AG04450 (cell line): Measurements from ENCODE around the gene FIGNL1. TPM values are rescaled to one million over a fixed set of nuclear protein-coding genes. Genes with fewer than 3 reads are reported as not detected.

Experiments
- CTCF ChIA-PET: fragments of 300-600, 350-600 bp; formaldehyde crosslinking; extraction: SDS; loops from one replicate; lab custom pipeline; 2022; ENCODE audit warnings: antibody characterized with exemption, inconsistent platforms; lab: Charles Lee
- POLR2A ChIA-PET: fragments of 350-600 bp; formaldehyde crosslinking; extraction: SDS; loops from one replicate; lab custom pipeline; 2021; ENCODE audit warnings: antibody characterized with exemption, inconsistent platforms; lab: Yijun Ruan, JAX
- DNase-seq: peaks from one replicate; pipeline ENCODE4 v3.0.0-alpha.2; 2011; ENCODE audit warnings: low read depth, low spot score
- H3K27ac ChIP-seq: one replicate; pipeline ENCODE4 v1.5.1; 2012; ENCODE audit warnings: low read depth, low read length, control low read depth
- H3K27me3 ChIP-seq: one replicate; pipeline ENCODE4 v1.6.0; 2012; ENCODE audit warnings: low read length; ENCODE audit not compliant: control insufficient read depth, insufficient read depth
- H3K4me3 ChIP-seq: 2 replicates; pipeline ENCODE4 v1.5.1; 2011; ENCODE audit warnings: mild to moderate bottlenecking, low read depth, low read length, control low read depth
- H3K9me3 ChIP-seq: 2 replicates; pipeline ENCODE4 v1.5.1; 2012; ENCODE audit warnings: low read length; ENCODE audit not compliant: control insufficient read depth, insufficient read depth
- polyA plus RNA-seq: library from polyadenylated mRNA; depleted of rRNA; stranded (reverse); fragments of >200 nt; gene quantifications from 2 replicates; pipeline ENCODE4 v1.2.3, GENCODE V29; 2011
- TF ChIP-seq, protein P1 (sequence below): IDR thresholded peaks from 2 replicates; pipeline ENCODE4 v1.5.1; 2011; ENCODE audit warnings: low read depth, low read length, control low read depth, inconsistent platforms

FIGNL1 gene
- polyA plus RNA-seq, 1 experiment: 9.5 TPM

DNA sequence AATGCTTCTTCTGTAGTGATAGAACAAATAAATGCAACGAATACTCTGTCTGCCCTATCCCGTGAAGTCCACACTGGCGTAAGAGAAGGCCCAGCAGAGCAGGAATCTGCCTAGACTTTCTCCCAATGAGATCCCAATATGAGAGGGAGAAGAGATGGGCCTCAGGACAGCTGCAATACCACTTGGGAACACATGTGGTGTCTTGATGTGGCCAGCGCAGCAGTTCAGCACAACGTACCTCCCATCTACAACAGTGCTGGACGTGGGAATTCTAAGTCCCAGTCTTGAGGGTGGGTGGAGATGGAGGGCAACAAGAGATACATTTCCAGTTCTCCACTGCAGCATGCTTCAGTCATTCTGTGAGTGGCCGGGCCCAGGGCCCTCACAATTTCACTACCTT is 45.8 kb downstream of the FIGNL1 start:
- ChIA-PET POLR2A (no interaction called here), CTCF (no interaction called here)
- peaks cover 11% of the 10 kb centered on the region for H3K27me3 ChIP-seq
- H3K27ac ChIP-seq: no peak overlapping the region
- TF ChIP-seq, protein P1, sequence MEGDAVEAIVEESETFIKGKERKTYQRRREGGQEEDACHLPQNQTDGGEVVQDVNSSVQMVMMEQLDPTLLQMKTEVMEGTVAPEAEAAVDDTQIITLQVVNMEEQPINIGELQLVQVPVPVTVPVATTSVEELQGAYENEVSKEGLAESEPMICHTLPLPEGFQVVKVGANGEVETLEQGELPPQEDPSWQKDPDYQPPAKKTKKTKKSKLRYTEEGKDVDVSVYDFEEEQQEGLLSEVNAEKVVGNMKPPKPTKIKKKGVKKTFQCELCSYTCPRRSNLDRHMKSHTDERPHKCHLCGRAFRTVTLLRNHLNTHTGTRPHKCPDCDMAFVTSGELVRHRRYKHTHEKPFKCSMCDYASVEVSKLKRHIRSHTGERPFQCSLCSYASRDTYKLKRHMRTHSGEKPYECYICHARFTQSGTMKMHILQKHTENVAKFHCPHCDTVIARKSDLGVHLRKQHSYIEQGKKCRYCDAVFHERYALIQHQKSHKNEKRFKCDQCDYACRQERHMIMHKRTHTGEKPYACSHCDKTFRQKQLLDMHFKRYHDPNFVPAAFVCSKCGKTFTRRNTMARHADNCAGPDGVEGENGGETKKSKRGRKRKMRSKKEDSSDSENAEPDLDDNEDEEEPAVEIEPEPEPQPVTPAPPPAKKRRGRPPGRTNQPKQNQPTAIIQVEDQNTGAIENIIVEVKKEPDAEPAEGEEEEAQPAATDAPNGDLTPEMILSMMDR: no peak
- no peaks in the 10 kb centered on the region; the same call in 1 of the 2 replicates for H3K9me3 ChIP-seq
- no peak for DNase-seq
- no peak overlapping the region for H3K4me3 ChIP-seq

DNA sequence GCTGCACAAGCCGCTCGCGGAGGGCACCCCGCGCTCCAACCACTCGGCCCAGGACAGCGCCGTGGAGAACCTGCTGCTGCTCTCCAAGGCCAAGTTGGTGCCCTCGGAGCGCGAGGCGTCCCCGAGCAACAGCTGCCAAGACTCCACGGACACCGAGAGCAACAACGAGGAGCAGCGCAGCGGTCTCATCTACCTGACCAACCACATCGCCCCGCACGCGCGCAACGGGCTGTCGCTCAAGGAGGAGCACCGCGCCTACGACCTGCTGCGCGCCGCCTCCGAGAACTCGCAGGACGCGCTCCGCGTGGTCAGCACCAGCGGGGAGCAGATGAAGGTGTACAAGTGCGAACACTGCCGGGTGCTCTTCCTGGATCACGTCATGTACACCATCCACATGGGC is 50.0 kb downstream of the FIGNL1 start:
- ChIA-PET CTCF (no interaction called here), POLR2A (no interaction called here)
- H3K9me3 ChIP-seq: no peaks in the 10 kb centered on the region; the same call in 1 of the 2 replicates
- no peak overlapping the region for H3K4me3 ChIP-seq
- TF ChIP-seq, protein P1: no peak
- DNase-seq: no peak
- peaks cover 22% of the 10 kb centered on the region for H3K27me3 ChIP-seq
- H3K27ac ChIP-seq: no peak overlapping the region

DNA sequence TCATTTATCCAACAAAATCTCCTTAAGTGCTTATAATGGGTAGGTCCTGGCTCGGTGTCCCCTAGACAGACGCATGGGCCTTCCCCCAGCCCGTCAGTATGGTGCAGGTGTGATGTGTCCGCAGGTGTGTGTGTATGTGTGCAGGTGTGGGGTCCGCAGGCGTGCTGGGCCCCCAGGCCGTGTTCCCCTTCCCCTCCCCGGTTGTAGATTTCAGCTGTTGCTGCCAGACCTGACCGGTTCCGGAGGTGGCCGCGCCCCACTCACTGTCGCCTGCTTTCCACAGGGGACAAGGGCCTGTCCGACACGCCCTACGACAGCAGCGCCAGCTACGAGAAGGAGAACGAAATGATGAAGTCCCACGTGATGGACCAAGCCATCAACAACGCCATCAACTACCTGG is 50.5 kb downstream of the FIGNL1 start:
- no peak overlapping the region for H3K4me3 ChIP-seq
- no peak overlapping the region for H3K27ac ChIP-seq
- no peak for DNase-seq
- TF ChIP-seq, protein P1: no peak
- CTCF ChIA-PET: no interaction called here
- no peaks in the 10 kb centered on the region; the same call in 1 of the 2 replicates for H3K9me3 ChIP-seq
- peaks cover 22% of the 10 kb centered on the region for H3K27me3 ChIP-seq
- POLR2A ChIA-PET: no interaction called here

DNA sequence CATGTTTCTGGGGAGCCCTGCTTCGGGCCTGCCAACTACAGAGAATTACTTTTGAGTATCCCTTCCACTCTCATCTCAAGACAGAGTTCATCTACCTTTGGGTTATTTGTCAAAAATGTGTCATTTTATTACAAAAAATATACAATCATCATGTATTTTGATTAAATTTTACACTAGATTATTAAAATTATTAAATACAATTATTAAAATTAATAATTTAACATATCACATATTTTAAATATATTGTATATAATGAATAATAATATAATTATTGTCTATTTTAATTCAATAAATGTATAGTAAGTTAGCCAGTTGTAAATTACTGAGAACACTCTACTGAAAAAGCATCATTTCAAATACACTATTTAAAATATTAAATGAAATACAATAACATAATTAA is 50.9 kb downstream of the FIGNL1 start:
- peaks cover 22% of the 10 kb centered on the region for H3K27me3 ChIP-seq
- H3K27ac ChIP-seq: no peak overlapping the region
- H3K4me3 ChIP-seq: no peak overlapping the region
- CTCF ChIA-PET: no interaction called here
- POLR2A ChIA-PET: no interaction called here
- H3K9me3 ChIP-seq: no peaks in the 10 kb centered on the region; the same call in 1 of the 2 replicates
- TF ChIP-seq, protein P1: no peak
- no peak for DNase-seq

DNA sequence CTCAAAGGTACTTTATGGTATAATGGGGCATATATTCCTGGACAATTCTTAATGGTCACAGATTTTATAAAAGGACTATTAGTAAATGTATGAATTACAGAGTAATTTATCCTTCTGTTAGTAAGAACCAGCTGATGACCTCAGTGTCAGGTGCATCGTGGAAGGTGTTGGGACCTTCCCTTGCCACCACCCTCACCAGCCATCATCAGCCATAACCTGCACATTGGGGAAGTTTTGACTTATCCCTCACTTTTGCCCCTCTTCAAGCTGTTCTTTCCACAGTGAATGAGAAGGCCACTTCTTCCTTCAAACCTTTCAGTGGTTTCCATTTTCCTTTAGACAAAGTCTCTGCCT is 52.2 kb downstream of the FIGNL1 start:
- POLR2A ChIA-PET: no interaction called here
- Histone ChIP-seq H3K27ac (no peak overlapping the region), H3K9me3 (no peaks in the 10 kb centered on the region; the same call in 1 of the 2 replicates), H3K4me3 (no peak overlapping the region), H3K27me3 (peaks cover 22% of the 10 kb centered on the region)
- CTCF ChIA-PET: interaction anchor here (0.9 kb wide), 1 partner anchor 20 kb away, joined by 3 read pairs; no protein-coding TSS in a partner anchor
- DNase-seq: no peak
- TF ChIP-seq, protein P1: no peak
